Smooth muscle cell (in vitro differentiated cells): Measurements from ENCODE around the gene ORC3. TPM values are rescaled to one million over a fixed set of nuclear protein-coding genes. Genes with fewer than 3 reads are reported as not detected.

Experiments
- DNase-seq: peaks from one replicate; lab custom pipeline; 2025; ENCODE audit not compliant: unreplicated experiment; lab: John Stamatoyannopoulos, UW
- H2AFZ ChIP-seq: fragments of 200-600 bp; sonication (generic); 2 replicates; pipeline ENCODE4 v1.6.0; 2016; ENCODE audit warnings: antibody characterized with exemption, low read depth, mild to moderate bottlenecking
- H3F3A ChIP-seq: fragments of 200-600 bp; sonication (generic); 2 replicates; pipeline ENCODE4 v1.6.0; 2017; ENCODE audit warnings: antibody characterized with exemption, low read depth
- H3K27ac ChIP-seq: fragments of 200-600 bp; sonication (generic); 2 replicates; pipeline ENCODE4 v1.5.1; 2016; ENCODE audit warnings: low read depth, mild to moderate bottlenecking
- H3K27me3 ChIP-seq: fragments of 200-600 bp; sonication (generic); 2 replicates; pipeline ENCODE4 v1.6.1; 2016; ENCODE audit warnings: low read depth, mild to moderate bottlenecking
- H3K36me3 ChIP-seq: fragments of 200-600 bp; sonication (generic); 2 replicates; pipeline ENCODE4 v1.5.1; 2016; ENCODE audit warnings: low read depth
- H3K4me1 ChIP-seq: fragments of 200-600 bp; sonication (generic); 2 replicates; pipeline ENCODE4 v1.5.1; 2016; ENCODE audit warnings: low read depth
- H3K4me2 ChIP-seq: fragments of 200-600 bp; sonication (generic); 2 replicates; pipeline ENCODE4 v1.6.0; 2016; ENCODE audit warnings: mild to moderate bottlenecking
- H3K4me3 ChIP-seq: fragments of 200-600 bp; sonication (generic); 2 replicates; pipeline ENCODE4 v1.5.1; 2016; ENCODE audit warnings: mild to moderate bottlenecking
- H3K79me2 ChIP-seq: fragments of 200-600 bp; sonication (generic); 2 replicates; pipeline ENCODE4 v1.6.0; 2016; ENCODE audit warnings: low read depth, mild to moderate bottlenecking
- H3K9ac ChIP-seq: fragments of 200-600 bp; sonication (generic); 2 replicates; pipeline ENCODE4 v1.6.0; 2016; ENCODE audit warnings: low read depth
- H3K9me3 ChIP-seq: fragments of 200-600 bp; sonication (generic); replicated peaks from 2 replicates; pipeline ENCODE4 v1.5.1; 2016; ENCODE audit warnings: low read depth
- H4K20me1 ChIP-seq: fragments of 200-600 bp; sonication (generic); 2 replicates; pipeline ENCODE4 v1.6.0; 2016; ENCODE audit warnings: low read depth
- CTCF ChIP-seq: fragments of 200-600 bp; sonication (generic); IDR thresholded peaks from 2 replicates; pipeline ENCODE4 v1.5.1; 2017; ENCODE audit warnings: borderline replicate concordance, mild to moderate bottlenecking, antibody characterized with exemption; ENCODE audit not compliant: insufficient read depth, poor library complexity, severe bottlenecking
- WGBS: methylation state at CpG from one replicate; pipeline ENCODE4 v1.1.7; 2016; ENCODE audit warnings: low lambda C conversion rate; 5-methylcytosine and 5-hydroxymethylcytosine counted together
- polyA plus RNA-seq: library from polyadenylated mRNA; unstranded; fragments of >200 nt; fragmentation: Nextera tagmentation; extraction: Ambion mirVana; gene quantifications from 2 replicates; pipeline ENCODE4 v1.2.1, GENCODE V29; 2016
- total RNA-seq: library from RNA; depleted of rRNA; stranded (reverse); fragments of >200 nt; gene quantifications from 2 replicates; pipeline ENCODE4 v1.2.3, GENCODE V29; 2014

The ORC3 gene
- total and polyA plus RNA-seq, 2 experiments from 2014 or later, result 23.4 to 37.1 TPM

GRCh38 chr6:87672641-87673040 is 82.7 kb downstream of the ORC3 start:
- no peak for DNase-seq
- Histone ChIP-seq H3K79me2 (peaks cover 6% of the 10 kb centered on the region), H3K36me3 (peaks cover 10% of the 10 kb centered on the region), H3K9me3 (no peaks in the 10 kb centered on the region), H2AFZ (no peak overlapping the region), H3K4me1 (no peaks in the 10 kb centered on the region), H3F3A (no peaks in the 10 kb centered on the region), H4K20me1 (peaks cover 28% of the 10 kb centered on the region), H3K4me2 (no peak overlapping the region), H3K4me3 (no peak overlapping the region), H3K27me3 (no peaks in the 10 kb centered on the region), H3K9ac (no peak overlapping the region), H3K27ac (no peak overlapping the region)
- no peak for TF ChIP-seq CTCF
- 94% methylated on average over 2 of the region's 2 CpGs for WGBS

GRCh38 chr6:87673237-87673636 is 83.3 kb downstream of the ORC3 start:
- no peak for TF ChIP-seq CTCF
- no peaks in the 10 kb centered on the region for H3K27me3 ChIP-seq
- H3K4me1 ChIP-seq, result no peaks in the 10 kb centered on the region
- 96% methylated on average over 5 of the region's 5 CpGs for WGBS
- DNase-seq, result no peak
- no peak overlapping the region for H3K4me2 ChIP-seq
- H3F3A ChIP-seq, result no peaks in the 10 kb centered on the region
- peaks cover 13% of the 10 kb centered on the region for H3K36me3 ChIP-seq
- H3K9me3 ChIP-seq, result no peaks in the 10 kb centered on the region
- H3K79me2 ChIP-seq, result peaks cover 12% of the 10 kb centered on the region
- H3K9ac ChIP-seq, result no peak overlapping the region
- H2AFZ ChIP-seq, result no peak overlapping the region
- peaks cover 34% of the 10 kb centered on the region for H4K20me1 ChIP-seq
- H3K27ac ChIP-seq, result no peak overlapping the region
- H3K4me3 ChIP-seq, result no peak overlapping the region

GRCh38 chr6:87674290-87674689 is 84.4 kb downstream of the ORC3 start:
- H3K27me3 ChIP-seq, result no peaks in the 10 kb centered on the region
- no peak overlapping the region for H2AFZ ChIP-seq
- peaks cover 13% of the 10 kb centered on the region for H3K36me3 ChIP-seq
- no peaks in the 10 kb centered on the region for H3F3A ChIP-seq
- no peak for DNase-seq
- H3K4me2 ChIP-seq, result no peak overlapping the region
- no peaks in the 10 kb centered on the region for H3K9me3 ChIP-seq
- H4K20me1 ChIP-seq, result peaks cover 43% of the 10 kb centered on the region
- peaks cover 21% of the 10 kb centered on the region for H3K79me2 ChIP-seq
- H3K4me3 ChIP-seq, result no peak overlapping the region
- TF ChIP-seq CTCF, result no peak
- H3K9ac ChIP-seq, result no peak overlapping the region
- no peaks in the 10 kb centered on the region for H3K4me1 ChIP-seq
- H3K27ac ChIP-seq, result no peak overlapping the region

GRCh38 chr6:87675004-87675681 is 85.2 kb downstream of the ORC3 start:
- peaks cover 28% of the 10 kb centered on the region for H3K79me2 ChIP-seq
- 92% methylated on average over 4 of the region's 4 CpGs for WGBS

More at GRCh38 chr6:87675004-87675681, 85.2 kb downstream of the ORC3 start:
- no peak overlapping the region for H2AFZ ChIP-seq
- no peak for DNase-seq
- TF ChIP-seq CTCF, result no peak
- no peaks in the 10 kb centered on the region for H3F3A ChIP-seq
- H3K4me1 ChIP-seq, result no peaks in the 10 kb centered on the region
- H4K20me1 ChIP-seq, result peaks cover 52% of the 10 kb centered on the region
- H3K27me3 ChIP-seq, result no peaks in the 10 kb centered on the region
- no peaks in the 10 kb centered on the region for H3K9me3 ChIP-seq
- H3K36me3 ChIP-seq, result peaks cover 13% of the 10 kb centered on the region
- H3K4me3 ChIP-seq, result no peak overlapping the region
- no peak overlapping the region for H3K27ac ChIP-seq
- no peak overlapping the region for H3K4me2 ChIP-seq
- H3K9ac ChIP-seq, result no peak overlapping the region
